ENCODE data around the gene EPSTI1. TPM values are rescaled to one million over a fixed set of nuclear protein-coding genes. Genes with fewer than 3 reads are reported as not detected.

EPSTI1 gene
- polyA plus RNA-seq, 1 donor from 2014 or later: not detected

- no peak overlapping the region for H3K4me3 ChIP-seq (ENCODE audit: low read length)
- TF ChIP-seq EZH2 (IDR thresholded peaks at IDR 0.05; ENCODE audit: borderline replicate concordance, insufficient read depth, low read length, poor library complexity, severe bottlenecking) (no peak), CTCF (IDR thresholded peaks at IDR 0.05; ENCODE audit: poor library complexity, severe bottlenecking) (no peak), POLR2AphosphoS5 (IDR thresholded peaks at IDR 0.05) (no peak), MXI1 (conservative IDR thresholded peaks at IDR 0.05; ENCODE audit: poor library complexity, severe bottlenecking) (no peak), SMC3 (conservative IDR thresholded peaks at IDR 0.05; ENCODE audit: poor library complexity) (no peak), REST (IDR thresholded peaks at IDR 0.05; ENCODE audit: borderline replicate concordance) (no peak), EP300 (conservative IDR thresholded peaks at IDR 0.05; ENCODE audit: poor library complexity, severe bottlenecking) (no peak)
- H3K27ac ChIP-seq (ENCODE audit: low read length): no peak overlapping the region
- H3K27me3 ChIP-seq (ENCODE audit: insufficient read depth, low read depth, low read length): no peaks in the 10 kb centered on the region
- H2AFZ ChIP-seq (ENCODE audit: low read depth, low read length): no peak overlapping the region
- no peak overlapping the region for H3K9ac ChIP-seq (ENCODE audit: low read length)
- no peaks in the 10 kb centered on the region for H3K9me3 ChIP-seq (ENCODE audit: low read length)
- no peaks in the 10 kb centered on the region for H4K20me1 ChIP-seq (ENCODE audit: insufficient read depth)
- H3F3A ChIP-seq (ENCODE audit: insufficient read depth, low read length, poor library complexity, severe bottlenecking): no peaks in the 10 kb centered on the region
- no peaks in the 10 kb centered on the region for H3K79me2 ChIP-seq (replicated peaks; ENCODE audit: insufficient read depth, low read length)
- H3K36me3 ChIP-seq (ENCODE audit: insufficient read depth, low read length): no peaks in the 10 kb centered on the region
- H3K9me2 ChIP-seq (ENCODE audit: insufficient read depth, low read length): no peaks in the 10 kb centered on the region
- H3K4me2 ChIP-seq (ENCODE audit: low read length): no peak overlapping the region
These were observed 24.4 kb downstream of the EPSTI1 start for GRCh38 chr13:42967660-42968059.

GRCh38 chr13:42965281-42965680, 26.8 kb downstream of the EPSTI1 start:
- Histone ChIP-seq H3K27ac (ENCODE audit: low read length) (no peak overlapping the region), H3K79me2 (replicated peaks; ENCODE audit: insufficient read depth, low read length) (no peaks in the 10 kb centered on the region), H3K9ac (ENCODE audit: low read length) (no peak overlapping the region), H3K36me3 (ENCODE audit: insufficient read depth, low read length) (no peaks in the 10 kb centered on the region), H3K27me3 (ENCODE audit: insufficient read depth, low read depth, low read length) (no peaks in the 10 kb centered on the region), H3K4me2 (ENCODE audit: low read length) (no peak overlapping the region), H3F3A (ENCODE audit: insufficient read depth, low read length, poor library complexity, severe bottlenecking) (no peaks in the 10 kb centered on the region), H2AFZ (ENCODE audit: low read depth, low read length) (no peak overlapping the region), H3K9me3 (ENCODE audit: low read length) (no peaks in the 10 kb centered on the region), H3K9me2 (ENCODE audit: insufficient read depth, low read length) (no peaks in the 10 kb centered on the region), H3K4me3 (ENCODE audit: low read length) (no peak overlapping the region), H4K20me1 (ENCODE audit: insufficient read depth) (no peaks in the 10 kb centered on the region)
- TF ChIP-seq SMC3 (conservative IDR thresholded peaks at IDR 0.05; ENCODE audit: poor library complexity) (no peak), POLR2AphosphoS5 (IDR thresholded peaks at IDR 0.05) (no peak), TAF1 (IDR thresholded peaks at IDR 0.05; ENCODE audit: low read depth) (no peak), CTCF (IDR thresholded peaks at IDR 0.05; ENCODE audit: poor library complexity, severe bottlenecking) (no peak), EP300 (conservative IDR thresholded peaks at IDR 0.05; ENCODE audit: poor library complexity, severe bottlenecking) (no peak), REST (IDR thresholded peaks at IDR 0.05; ENCODE audit: borderline replicate concordance) (no peak), EZH2 (IDR thresholded peaks at IDR 0.05; ENCODE audit: borderline replicate concordance, insufficient read depth, low read length, poor library complexity, severe bottlenecking) (no peak), MXI1 (conservative IDR thresholded peaks at IDR 0.05; ENCODE audit: poor library complexity, severe bottlenecking) (no peak), RAD21 (conservative IDR thresholded peaks at IDR 0.05) (no peak)
